ENCODE measurements around the gene CMTM2. TPM values are rescaled to one million over a fixed set of nuclear protein-coding genes. Genes with fewer than 3 reads are reported as not detected.

Gene CMTM2
- total and polyA plus RNA-seq, 2 of the 4 experiments (the other 2 are of a cell fraction): not detected

- H3K23ac ChIP-seq (ENCODE audit: low read depth, low read length): no peak overlapping the region
- no peaks in the 10 kb centered on the region; the same call in 1 of the 2 replicates for H4K20me1 ChIP-seq (ENCODE audit: insufficient read depth, low read length)
- H3K9me3 ChIP-seq (ENCODE audit: control insufficient read depth, insufficient read depth, low read length): no peaks in the 10 kb centered on the region
- H4K91ac ChIP-seq (ENCODE audit: insufficient read depth, low read depth, low read length): no peak overlapping the region
- ATAC-seq (ENCODE audit: low read depth) (no peak), DNase-seq (no peak)
- CTCF ChIA-PET: no interaction called here
- dilution Hi-C loops (cut with HindIII; ENCODE audit: low sequenced_read_pairs, unreplicated experiment) (no loop called here), intact Hi-C loops (cut with micrococcal nuclease) (loop anchor here (5.0 kb wide), 2 partner anchors 108 to 178 kb away; no protein-coding TSS in a partner anchor), in situ Hi-C loops (cut with MboI; ENCODE audit: low sequenced_read_pairs) (no loop called here)
- no peak overlapping the region for H3K4ac ChIP-seq (ENCODE audit: low read depth, low read length)
- H4K5ac ChIP-seq (ENCODE audit: low read depth, low read length): no peak overlapping the region
- peak overlapping the region; percentile 56 for H2AFZ ChIP-seq (replicated peaks; ENCODE audit: low read length, poor library complexity)
- no peak overlapping the region for H2AK9ac ChIP-seq (replicated peaks; ENCODE audit: low read depth, low read length, poor library complexity)
- no peak overlapping the region for H2BK20ac ChIP-seq (ENCODE audit: low read depth, low read length)
- no TSS peak for BruUV-seq (replicated peaks)
- WGBS, 2 experiments (ENCODE audit: extremely low coverage in 2 of 2, insufficient read length in 1 of 2): 60% methylated on average over 6 of the region's 10 CpGs; no CpG with 5 or more reads in 1 of the 2 experiments
- H3K14ac ChIP-seq (replicated peaks; ENCODE audit: low read depth, low read length): no peak overlapping the region
- H3K56ac ChIP-seq (ENCODE audit: extremely low read depth, insufficient read depth, low read length): no peak overlapping the region
- H3K27ac ChIP-seq (ENCODE audit: insufficient read depth, low read length): no peak overlapping the region
- H3K36me3 ChIP-seq (ENCODE audit: control insufficient read depth, insufficient read depth, low read length): no peaks in the 10 kb centered on the region
- no peak overlapping the region for H2AK5ac ChIP-seq (ENCODE audit: low read depth, low read length)
- no peak overlapping the region for H2BK15ac ChIP-seq (ENCODE audit: low read depth, low read length)
- no peak overlapping the region for H3K18ac ChIP-seq (ENCODE audit: low read depth, low read length)
- no peak overlapping the region for H4K8ac ChIP-seq (ENCODE audit: low read depth in 2 of 2, low read length in 2 of 2)
- no peak overlapping the region for H3K4me2 ChIP-seq (ENCODE audit: low read depth, low read length)
- no peak overlapping the region for H3K4me3 ChIP-seq (ENCODE audit: insufficient read depth, low read depth, low read length)
- H3K27me3 ChIP-seq (ENCODE audit: control insufficient read depth, insufficient read depth, low read length): peaks cover 6% of the 10 kb centered on the region; the same call in 1 of the 2 replicates
- no peak for TF ChIP-seq RAD21 (IDR thresholded peaks at IDR 0.05; ENCODE audit: low read length)
- TF ChIP-seq BHLHE40 (IDR thresholded peaks at IDR 0.05; ENCODE audit: low read depth, low read length): no peak
- TF ChIP-seq, protein P1, sequence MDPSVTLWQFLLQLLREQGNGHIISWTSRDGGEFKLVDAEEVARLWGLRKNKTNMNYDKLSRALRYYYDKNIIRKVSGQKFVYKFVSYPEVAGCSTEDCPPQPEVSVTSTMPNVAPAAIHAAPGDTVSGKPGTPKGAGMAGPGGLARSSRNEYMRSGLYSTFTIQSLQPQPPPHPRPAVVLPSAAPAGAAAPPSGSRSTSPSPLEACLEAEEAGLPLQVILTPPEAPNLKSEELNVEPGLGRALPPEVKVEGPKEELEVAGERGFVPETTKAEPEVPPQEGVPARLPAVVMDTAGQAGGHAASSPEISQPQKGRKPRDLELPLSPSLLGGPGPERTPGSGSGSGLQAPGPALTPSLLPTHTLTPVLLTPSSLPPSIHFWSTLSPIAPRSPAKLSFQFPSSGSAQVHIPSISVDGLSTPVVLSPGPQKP (IDR thresholded peaks at IDR 0.05; ENCODE audit: borderline replicate concordance, low read depth, low read length): no peak
- TF ChIP-seq MAZ (IDR thresholded peaks at IDR 0.05; ENCODE audit: borderline replicate concordance, low read depth, low read length): no peak
- no peak for TF ChIP-seq MXI1 (IDR thresholded peaks at IDR 0.05; ENCODE audit: borderline replicate concordance, low read depth, low read length)
- TF ChIP-seq SMC3 (IDR thresholded peaks at IDR 0.05; ENCODE audit: low read depth, low read length): no peak
- no peak for TF ChIP-seq CEBPB (IDR thresholded peaks at IDR 0.05; ENCODE audit: low read depth, low read length)
- TF ChIP-seq FOS (IDR thresholded peaks at IDR 0.05; ENCODE audit: low read depth, low read length): no peak
- H2BK120ac ChIP-seq (ENCODE audit: low read depth, low read length): no peak overlapping the region
- POLR2A ChIA-PET (ENCODE audit: unreplicated experiment): no interaction called here
- no peaks in the 10 kb centered on the region; the same call in 1 of the 2 replicates for H3K9me1 ChIP-seq (ENCODE audit: insufficient read depth, low read length)
- H3K4me1 ChIP-seq (ENCODE audit: control insufficient read depth, insufficient read depth, low read length): peaks cover 11% of the 10 kb centered on the region
- no peaks in the 10 kb centered on the region for H3K79me1 ChIP-seq (ENCODE audit: low read depth in 1 of 2, low read length in 2 of 2)
- H3K9ac ChIP-seq (ENCODE audit: low read depth, low read length): no peak overlapping the region
- no peak overlapping the region for H2BK5ac ChIP-seq (ENCODE audit: low read depth, low read length, poor library complexity, severe bottlenecking)
These were observed 6.4 kb downstream of the CMTM2 start for GRCh38 chr16:66585481-66586239.
